H1 (cell line): Measurements from ENCODE around the gene AZGP1. TPM values are rescaled to one million over a fixed set of nuclear protein-coding genes. Genes with fewer than 3 reads are reported as not detected.

Experiments
- CHD2 ChIP-seq: IDR thresholded peaks from 2 replicates; pipeline ENCODE4 v1.6.1; 2012; ENCODE audit warnings: low read length, improper control_type of control experiment
- EGR1 ChIP-seq: IDR thresholded peaks from 2 replicates; pipeline ENCODE4 v1.6.1; 2011; ENCODE audit warnings: low read depth, low read length, borderline replicate concordance
- EZH2 ChIP-seq: fragments of 200-600 bp; sonication (generic); IDR thresholded peaks from 2 replicates; pipeline ENCODE4 v1.7.1; 2012; ENCODE audit warnings: low read depth, mild to moderate bottlenecking, moderate library complexity, low read length, inconsistent platforms; ENCODE audit not compliant: severe bottlenecking
- HDAC2 ChIP-seq, 2 experiments: fragments of 300-600 bp in 1 of 2; sonication (generic) in 1 of 2; IDR thresholded peaks; 2 replicates each; pipeline ENCODE4 v1.6.1; 2011 to 2012; ENCODE audit warnings: low read depth in 2 of 2, low read length in 2 of 2, mild to moderate bottlenecking in 2 of 2, moderate library complexity in 2 of 2, borderline replicate concordance in 1 of 2, inconsistent platforms in 1 of 2
- TCF12 ChIP-seq: IDR thresholded peaks from 2 replicates; pipeline ENCODE4 v1.6.1; 2011; ENCODE audit warnings: low read depth, mild to moderate bottlenecking, low read length
- polyA plus RNA-seq, 7 experiments: library from polyadenylated mRNA; depleted of rRNA in 3 of 7; stranded (reverse) in 5 of 7; unstranded in 2 of 7; fragments of >200 nt in 5 of 7; fragments of 200-250 nt in 2 of 7; gene quantifications; 1 replicate in 5 of 7; 2 replicates in 1 of 7; 4 replicates in 1 of 7; pipeline versions ENCODE4 v1.2.1 to v1.2.3, GENCODE V29; 2011 to 2013; ENCODE audit warnings: missing spikeins in 2 of 7, mixed read lengths in 2 of 7
- total RNA-seq: library from RNA; stranded (reverse); fragmentation: NEBNext Ultra II Directional; extraction: Animal tissue kit (Norgen Biotek cat#: 25700); gene quantifications from 2 replicates; pipeline ENCODE4 v1.2.1, GENCODE V29; 2021

The AZGP1 gene
- total and polyA plus RNA-seq, 2 of the 8 experiments (the other 6 are each of a cell fraction or from before 2014, with no cell fraction given) = 0.52 to 0.68 TPM

DNA sequence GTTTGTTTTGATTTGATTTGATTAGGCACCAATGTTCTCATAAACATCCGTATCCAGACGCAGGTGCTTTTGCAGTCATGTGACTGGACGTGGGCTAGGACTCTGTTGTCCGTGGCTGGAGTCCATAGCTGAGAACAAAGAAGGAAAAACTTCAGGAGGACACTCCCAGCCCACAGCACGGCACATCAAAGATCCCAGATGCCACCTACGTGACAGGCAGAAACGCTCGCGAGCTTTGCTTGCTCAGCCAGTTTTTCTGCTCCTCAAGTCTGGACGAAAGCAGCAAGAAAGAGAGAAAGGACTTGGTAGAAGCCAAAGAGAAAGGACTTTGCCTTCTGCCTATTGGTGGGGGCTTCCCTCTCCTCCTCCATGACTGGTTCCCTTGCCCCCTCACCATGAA is 32.7 kb upstream of the AZGP1 start (continued):
- no peak for TF ChIP-seq EZH2
- TF ChIP-seq TCF12 = no peak
- no peak for TF ChIP-seq CHD2
- no peak for TF ChIP-seq EGR1
- TF ChIP-seq HDAC2 (IDR thresholded peaks at IDR 0.05; ENCODE audit: borderline replicate concordance in 1 of 2, low read depth in 2 of 2, low read length in 2 of 2) = no peak
